ENCODE measurements around the gene DMTF1. TPM values are rescaled to one million over a fixed set of nuclear protein-coding genes. Genes with fewer than 3 reads are reported as not detected.

Gene DMTF1
- total and polyA plus RNA-seq, 9 of the 15 experiments (the other 6 are each of a cell fraction or from before 2014, with no cell fraction given): 25.7 to 208 (median 74.7) TPM

- BruUV-seq (replicated peaks): no TSS peak
- DNase-seq (ENCODE audit: extremely low read depth in 1 of 4, low spot score in 3 of 4): no peak
- Histone ChIP-seq H3K79me2 (ENCODE audit: control insufficient read depth, insufficient read depth, low read length) (no peaks in the 10 kb centered on the region), H3K4me3 (no peak overlapping the region), H3K4me2 (ENCODE audit: insufficient read depth, low read length) (no peak overlapping the region), H3K9me1 (ENCODE audit: control insufficient read depth, insufficient read depth, low read length) (no peaks in the 10 kb centered on the region), H2AFZ (ENCODE audit: low read depth, low read length) (peak overlapping the region; percentile 76), H3K4me1 (replicated peaks in 1 of 2; ENCODE audit: control insufficient read depth in 2 of 2, insufficient read depth in 2 of 2, low read length in 2 of 2) (peaks cover 18 to 43% of the 10 kb centered on the region in 2 experiments), H3K9me3 (replicated peaks; ENCODE audit: control insufficient read depth, insufficient read depth, low read depth, low read length) (peaks cover 2% of the 10 kb centered on the region; the same call in 1 of the 2 replicates), H3K9ac (ENCODE audit: insufficient read depth in 1 of 2, low read depth in 2 of 2, low read length in 2 of 2) (no peak overlapping the region), H3K27me3 (ENCODE audit: control insufficient read depth in 2 of 2, insufficient read depth in 2 of 2, low read length in 2 of 2) (no peaks in the 10 kb centered on the region), H4K20me1 (replicated peaks; ENCODE audit: control insufficient read depth, insufficient read depth, low read length) (no peaks in the 10 kb centered on the region), H3K27ac (ENCODE audit: extremely low read depth, low read depth, low read length) (peak overlapping the region; percentile 19; the same call in 2 of the 3 replicates), H3K36me3 (ENCODE audit: control insufficient read depth, insufficient read depth, low read length) (peaks cover 4% of the 10 kb centered on the region; the same call in 1 of the 3 replicates)
- ATAC-seq: no peak
- FAIRE-seq: no peak
- ChIA-PET POLR2A (interaction anchor here (0.6 to 0.9 kb wide), 3 partner anchors 8 to 194 kb away, joined by 3 read pairs; partner anchors contain the start of gene DMTF1), CTCF (ENCODE audit: low intra/inter-chr PET ratio) (interaction anchor here (0.7 kb wide), 1 partner anchor 251 kb away, joined by 3 read pairs; no protein-coding TSS in a partner anchor)
- peak; percentile 73 for TF ChIP-seq GTF2E2 (tag; IDR thresholded peaks at IDR 0.05)
- TF ChIP-seq YBX1 (IDR thresholded peaks at IDR 0.05): no peak
- TF ChIP-seq ETV1 (tag; conservative IDR thresholded peaks at IDR 0.05; ENCODE audit: low read depth): peak; percentile 36; the same call in 1 of the 2 replicates
- 0 out of 2 replicates have a peak, but pooled peaks have one; percentile 22 for TF ChIP-seq GABPA (tag; conservative IDR thresholded peaks at IDR 0.05; ENCODE audit: low read depth)
- TF ChIP-seq PBX2 (CRISPR knock-in tag; IDR thresholded peaks at IDR 0.05; ENCODE audit: low read depth): no peak
- peak; percentile 57; the same call in 1 of the 2 replicates for TF ChIP-seq PBX2 (tag; conservative IDR thresholded peaks at IDR 0.05; ENCODE audit: low read depth)
- no peak for TF ChIP-seq ELK1 (CRISPR knock-in tag; IDR thresholded peaks at IDR 0.05)
- TF ChIP-seq PKNOX1 (IDR thresholded peaks at IDR 0.05): peak; percentile 33; the same call in 1 of the 2 replicates
- no peak for TF ChIP-seq CSDE1 (IDR thresholded peaks at IDR 0.05)
- no peak for TF ChIP-seq U2AF1 (optimal IDR thresholded peaks at IDR 0.05; ENCODE audit: low read depth, low read length)
- peak; percentile 11 to 16; a peak in 1 of 4 replicates for TF ChIP-seq RAD21 (CRISPR knock-in tag; conservative IDR thresholded peaks at IDR 0.05 in 1 of 2, IDR thresholded peaks at IDR 0.05 in 1 of 2)
- peak; percentile 32 for TF ChIP-seq MEIS2 (IDR thresholded peaks at IDR 0.05; ENCODE audit: partially characterized antibody)
- 38% methylated on average over 2 of the region's 2 CpGs for WGBS (ENCODE audit: insufficient coverage, low coverage, missing lambda C conversion rate)
- in situ Hi-C loops (cut with MboI): loop anchor here (5.0 kb wide), 1 partner anchor 72 kb away; no protein-coding TSS in a partner anchor
- intact Hi-C loops (cut with micrococcal nuclease): no loop called here
Measured at GRCh38 chr7:87144173-87144657, 8.0 kb upstream of the DMTF1 start.

All from K562 (cell line).